Measurements from ENCODE around the gene LCE1C.

DNA sequence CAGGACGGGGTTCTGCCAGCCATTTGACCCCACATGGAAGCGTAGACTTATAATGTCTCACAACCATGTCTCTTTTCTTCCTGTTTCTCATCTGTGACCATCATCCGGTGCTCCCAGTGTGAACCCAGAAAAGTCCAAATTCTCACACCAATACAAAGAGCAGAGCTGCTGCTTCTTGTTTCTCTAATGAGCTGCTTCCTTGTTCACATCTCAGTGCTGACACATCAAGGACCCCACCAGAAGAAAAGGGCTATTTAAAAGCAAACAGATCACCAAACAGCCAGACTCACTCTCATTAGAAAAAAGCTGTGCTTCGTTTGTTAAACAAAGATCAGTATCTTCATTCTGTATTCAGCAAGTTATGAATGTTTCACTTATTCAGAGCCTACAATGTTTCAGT, 10.8 kb downstream of the LCE1C start:
- TF ChIP-seq, protein P1, sequence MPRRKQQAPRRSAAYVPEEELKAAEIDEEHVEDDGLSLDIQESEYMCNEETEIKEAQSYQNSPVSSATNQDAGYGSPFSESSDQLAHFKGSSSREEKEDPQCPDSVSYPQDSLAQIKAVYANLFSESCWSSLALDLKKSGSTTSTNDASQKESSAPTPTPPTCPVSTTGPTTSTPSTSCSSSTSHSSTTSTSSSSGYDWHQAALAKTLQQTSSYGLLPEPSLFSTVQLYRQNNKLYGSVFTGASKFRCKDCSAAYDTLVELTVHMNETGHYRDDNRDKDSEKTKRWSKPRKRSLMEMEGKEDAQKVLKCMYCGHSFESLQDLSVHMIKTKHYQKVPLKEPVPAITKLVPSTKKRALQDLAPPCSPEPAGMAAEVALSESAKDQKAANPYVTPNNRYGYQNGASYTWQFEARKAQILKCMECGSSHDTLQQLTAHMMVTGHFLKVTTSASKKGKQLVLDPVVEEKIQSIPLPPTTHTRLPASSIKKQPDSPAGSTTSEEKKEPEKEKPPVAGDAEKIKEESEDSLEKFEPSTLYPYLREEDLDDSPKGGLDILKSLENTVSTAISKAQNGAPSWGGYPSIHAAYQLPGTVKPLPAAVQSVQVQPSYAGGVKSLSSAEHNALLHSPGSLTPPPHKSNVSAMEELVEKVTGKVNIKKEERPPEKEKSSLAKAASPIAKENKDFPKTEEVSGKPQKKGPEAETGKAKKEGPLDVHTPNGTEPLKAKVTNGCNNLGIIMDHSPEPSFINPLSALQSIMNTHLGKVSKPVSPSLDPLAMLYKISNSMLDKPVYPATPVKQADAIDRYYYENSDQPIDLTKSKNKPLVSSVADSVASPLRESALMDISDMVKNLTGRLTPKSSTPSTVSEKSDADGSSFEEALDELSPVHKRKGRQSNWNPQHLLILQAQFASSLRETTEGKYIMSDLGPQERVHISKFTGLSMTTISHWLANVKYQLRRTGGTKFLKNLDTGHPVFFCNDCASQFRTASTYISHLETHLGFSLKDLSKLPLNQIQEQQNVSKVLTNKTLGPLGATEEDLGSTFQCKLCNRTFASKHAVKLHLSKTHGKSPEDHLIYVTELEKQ (CRISPR knock-in tag; IDR thresholded peaks at IDR 0.05) = no peak
- TF ChIP-seq SIN3A (IDR thresholded peaks at IDR 0.05; ENCODE audit: borderline replicate concordance in 2 of 2, control insufficient read depth in 1 of 2, low read depth in 2 of 2, low read length in 2 of 2) (no peak), CHD1 (IDR thresholded peaks at IDR 0.05; ENCODE audit: low read length) (no peak)
- TF ChIP-seq, protein P2, sequence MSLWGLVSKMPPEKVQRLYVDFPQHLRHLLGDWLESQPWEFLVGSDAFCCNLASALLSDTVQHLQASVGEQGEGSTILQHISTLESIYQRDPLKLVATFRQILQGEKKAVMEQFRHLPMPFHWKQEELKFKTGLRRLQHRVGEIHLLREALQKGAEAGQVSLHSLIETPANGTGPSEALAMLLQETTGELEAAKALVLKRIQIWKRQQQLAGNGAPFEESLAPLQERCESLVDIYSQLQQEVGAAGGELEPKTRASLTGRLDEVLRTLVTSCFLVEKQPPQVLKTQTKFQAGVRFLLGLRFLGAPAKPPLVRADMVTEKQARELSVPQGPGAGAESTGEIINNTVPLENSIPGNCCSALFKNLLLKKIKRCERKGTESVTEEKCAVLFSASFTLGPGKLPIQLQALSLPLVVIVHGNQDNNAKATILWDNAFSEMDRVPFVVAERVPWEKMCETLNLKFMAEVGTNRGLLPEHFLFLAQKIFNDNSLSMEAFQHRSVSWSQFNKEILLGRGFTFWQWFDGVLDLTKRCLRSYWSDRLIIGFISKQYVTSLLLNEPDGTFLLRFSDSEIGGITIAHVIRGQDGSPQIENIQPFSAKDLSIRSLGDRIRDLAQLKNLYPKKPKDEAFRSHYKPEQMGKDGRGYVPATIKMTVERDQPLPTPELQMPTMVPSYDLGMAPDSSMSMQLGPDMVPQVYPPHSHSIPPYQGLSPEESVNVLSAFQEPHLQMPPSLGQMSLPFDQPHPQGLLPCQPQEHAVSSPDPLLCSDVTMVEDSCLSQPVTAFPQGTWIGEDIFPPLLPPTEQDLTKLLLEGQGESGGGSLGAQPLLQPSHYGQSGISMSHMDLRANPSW (CRISPR knock-in tag; IDR thresholded peaks at IDR 0.05) = no peak

Measured in K562 (cell line).